Right kidney (tissue), 1 donor: Measurements from ENCODE around the gene GALNT2.
A peak's percentile ranks its signal among the peaks of the same experiment; 100 is the strongest.

ENCODE experiments used
- DNase-seq: peaks from one replicate; pipeline ENCODE4 v3.0.0-alpha.2; 2016

The GALNT2 gene

GRCh38 chr1:230147253-230148125, 80.5 kb downstream of the GALNT2 start:
- DNase-seq: no peak

GRCh38 chr1:230148126-230148652, 81.2 kb downstream of the GALNT2 start:
- DNase-seq: no peak

GRCh38 chr1:230148768-230149469, 81.9 kb downstream of the GALNT2 start:
- DNase-seq: no peak

- no peak for DNase-seq
Observed at GRCh38 chr1:230149751-230150584, 82.9 kb downstream of the GALNT2 start.

GRCh38 chr1:230150615-230151014, 83.6 kb downstream of the GALNT2 start:
- no peak for DNase-seq

- no peak for DNase-seq
Observed at GRCh38 chr1:230151924-230152468, 85.0 kb downstream of the GALNT2 start.

- DNase-seq: no peak
Observed at GRCh38 chr1:230152999-230153398, 86.0 kb downstream of the GALNT2 start.

GRCh38 chr1:230153641-230154296, 86.7 kb downstream of the GALNT2 start:
- DNase-seq: peak; percentile 40

- no peak for DNase-seq
Observed at GRCh38 chr1:230155021-230155420, 88.0 kb downstream of the GALNT2 start.

- no peak for DNase-seq
Observed at GRCh38 chr1:230156068-230156467, 89.0 kb downstream of the GALNT2 start.

GRCh38 chr1:230156536-230156935, 89.5 kb downstream of the GALNT2 start:
- no peak for DNase-seq

GRCh38 chr1:230157420-230158390, 90.7 kb downstream of the GALNT2 start:
- no peak for DNase-seq

- peak; percentile 35 for DNase-seq
Observed at GRCh38 chr1:230158415-230159291, 91.6 kb downstream of the GALNT2 start.

GRCh38 chr1:230159580-230159979, 92.5 kb downstream of the GALNT2 start:
- no peak for DNase-seq

- DNase-seq: no peak
Observed at GRCh38 chr1:230160957-230161771, 94.1 kb downstream of the GALNT2 start.

- DNase-seq: no peak
Observed at GRCh38 chr1:230163205-230163604, 96.2 kb downstream of the GALNT2 start.

- no peak for DNase-seq
Observed at GRCh38 chr1:230163719-230164118, 96.7 kb downstream of the GALNT2 start.

- DNase-seq: no peak
Observed at GRCh38 chr1:230165536-230165935, 98.5 kb downstream of the GALNT2 start.
